ENCODE measurements around the gene PHLDB3. TPM values are rescaled to one million over a fixed set of nuclear protein-coding genes. Genes with fewer than 3 reads are reported as not detected.

PHLDB3 gene
- total RNA-seq, 4 donors from 2014 or later, result 2.0 to 8.7 (median 3.9) TPM

DNA sequence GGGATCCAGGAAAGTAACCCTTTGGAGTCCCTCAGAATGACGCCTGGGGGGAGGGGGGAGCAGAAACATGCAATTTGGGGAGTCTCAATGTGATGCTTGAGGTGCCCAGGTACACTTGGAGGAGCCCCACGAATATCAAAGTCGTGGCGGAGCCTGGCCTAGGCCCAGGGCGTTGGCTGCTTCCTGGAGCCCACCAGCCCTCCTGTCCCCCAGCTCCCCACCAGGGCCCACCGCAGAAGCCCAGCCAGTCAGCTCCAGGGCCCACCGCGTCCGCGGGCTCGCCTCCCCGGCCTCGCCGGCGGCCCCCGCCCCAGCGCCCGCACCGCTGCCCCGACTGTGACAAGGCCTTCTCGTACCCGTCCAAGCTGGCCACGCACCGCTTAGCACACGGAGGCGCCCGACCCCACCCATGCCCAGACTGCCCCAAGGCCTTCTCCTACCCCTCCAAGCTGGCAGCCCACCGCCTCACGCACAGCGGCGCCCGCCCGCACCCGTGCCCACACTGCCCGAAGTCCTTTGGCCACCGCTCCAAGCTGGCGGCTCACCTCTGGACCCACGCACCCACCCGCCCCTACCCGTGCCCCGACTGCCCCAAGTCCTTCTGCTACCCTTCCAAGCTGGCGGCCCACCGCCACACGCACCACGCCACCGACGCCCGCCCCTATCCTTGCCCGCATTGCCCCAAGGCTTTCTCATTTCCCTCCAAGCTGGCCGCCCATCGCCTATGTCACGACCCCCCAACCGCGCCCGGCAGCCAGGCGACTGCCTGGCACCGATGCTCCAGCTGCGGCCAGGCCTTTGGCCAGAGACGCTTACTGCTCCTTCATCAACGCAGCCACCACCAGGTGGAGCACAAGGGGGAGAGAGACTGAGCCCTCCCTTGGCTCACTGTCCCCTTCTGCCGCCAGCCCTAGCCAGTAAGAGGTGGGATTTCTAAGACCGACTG is 30.5 kb upstream of the PHLDB3 start:
- ATAC-seq (ENCODE audit: low FRiP score) (peak; percentile 10), DNase-seq (ENCODE audit: low spot score) (peak; percentile 57)
- TF ChIP-seq, protein P1, sequence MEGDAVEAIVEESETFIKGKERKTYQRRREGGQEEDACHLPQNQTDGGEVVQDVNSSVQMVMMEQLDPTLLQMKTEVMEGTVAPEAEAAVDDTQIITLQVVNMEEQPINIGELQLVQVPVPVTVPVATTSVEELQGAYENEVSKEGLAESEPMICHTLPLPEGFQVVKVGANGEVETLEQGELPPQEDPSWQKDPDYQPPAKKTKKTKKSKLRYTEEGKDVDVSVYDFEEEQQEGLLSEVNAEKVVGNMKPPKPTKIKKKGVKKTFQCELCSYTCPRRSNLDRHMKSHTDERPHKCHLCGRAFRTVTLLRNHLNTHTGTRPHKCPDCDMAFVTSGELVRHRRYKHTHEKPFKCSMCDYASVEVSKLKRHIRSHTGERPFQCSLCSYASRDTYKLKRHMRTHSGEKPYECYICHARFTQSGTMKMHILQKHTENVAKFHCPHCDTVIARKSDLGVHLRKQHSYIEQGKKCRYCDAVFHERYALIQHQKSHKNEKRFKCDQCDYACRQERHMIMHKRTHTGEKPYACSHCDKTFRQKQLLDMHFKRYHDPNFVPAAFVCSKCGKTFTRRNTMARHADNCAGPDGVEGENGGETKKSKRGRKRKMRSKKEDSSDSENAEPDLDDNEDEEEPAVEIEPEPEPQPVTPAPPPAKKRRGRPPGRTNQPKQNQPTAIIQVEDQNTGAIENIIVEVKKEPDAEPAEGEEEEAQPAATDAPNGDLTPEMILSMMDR (IDR thresholded peaks at IDR 0.05), result peak in 1 of 3 donors; percentile 4

DNA sequence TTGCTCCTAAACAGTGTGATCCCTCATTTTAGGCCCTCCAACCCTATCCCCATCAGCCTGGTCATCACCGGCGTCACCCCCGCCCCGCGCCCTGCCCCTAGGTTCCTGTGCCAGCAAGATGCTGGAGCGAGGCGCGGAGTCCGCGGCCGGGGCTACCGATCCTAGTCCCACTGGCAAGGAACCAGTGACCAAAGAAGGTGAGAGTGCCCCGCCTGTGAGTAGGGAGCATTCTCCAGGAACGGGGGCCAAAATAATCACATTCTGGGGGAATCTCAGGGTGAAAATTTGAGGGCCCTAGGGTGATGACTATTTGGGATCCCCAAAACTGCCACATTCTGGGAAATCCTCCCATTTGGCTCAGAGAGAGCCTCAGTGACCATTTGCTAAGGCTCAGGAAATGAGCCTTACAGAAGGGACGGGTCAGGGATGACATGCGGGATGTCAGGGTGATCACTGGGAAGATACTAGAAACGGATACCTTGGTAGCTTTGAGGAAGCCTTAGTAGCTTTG is 29.8 kb upstream of the PHLDB3 start:
- no peak for ATAC-seq (ENCODE audit: low FRiP score)
- TF ChIP-seq, protein P1 (IDR thresholded peaks at IDR 0.05), result no peak
- no peak for DNase-seq (ENCODE audit: low spot score)

DNA sequence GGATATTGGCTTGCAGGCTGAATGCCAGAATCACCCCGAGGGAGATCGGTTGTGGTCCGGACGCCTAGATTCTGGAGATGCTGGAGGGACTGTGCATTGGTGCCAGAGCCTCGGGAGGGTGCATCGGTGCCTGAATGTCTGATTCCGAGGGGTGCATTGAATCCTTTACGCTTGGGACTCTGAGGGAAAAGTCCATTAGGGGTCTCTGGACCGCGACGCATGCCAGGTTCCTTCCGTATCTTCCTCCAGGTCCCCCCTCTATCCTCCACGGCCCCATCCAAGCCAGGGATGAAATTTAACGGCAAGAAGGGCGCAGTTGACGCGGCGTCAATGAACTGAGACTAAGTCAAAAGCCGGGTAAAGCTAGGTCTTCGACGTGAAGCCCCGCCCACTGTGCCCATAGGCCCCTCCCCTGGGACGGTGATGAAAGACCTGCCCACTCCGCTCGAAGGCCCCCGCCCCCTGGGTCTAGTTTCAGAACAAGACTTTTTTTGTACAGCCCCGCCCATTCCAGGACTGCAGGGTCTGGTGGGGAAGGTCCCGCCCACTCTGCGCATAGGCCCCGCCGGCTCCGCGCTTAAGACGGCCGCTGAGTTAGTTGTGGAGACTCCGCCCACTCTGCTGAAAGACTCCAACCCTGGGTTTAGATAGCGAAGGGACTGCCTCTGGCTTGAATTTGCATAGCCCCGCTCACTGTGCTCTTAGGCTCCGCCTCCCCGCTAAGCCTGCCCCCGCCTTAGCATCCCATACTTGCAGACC is 29.2 kb upstream of the PHLDB3 start:
- peak; percentile 98 for DNase-seq (ENCODE audit: low spot score)
- TF ChIP-seq, protein P1 (IDR thresholded peaks at IDR 0.05), result no peak
- peak; percentile 92 for ATAC-seq (ENCODE audit: low FRiP score)

- ATAC-seq (ENCODE audit: low FRiP score), result peak; percentile 50
- TF ChIP-seq, protein P1 (IDR thresholded peaks at IDR 0.05), result no peak
- DNase-seq (ENCODE audit: low spot score), result peak; percentile 38
These were observed 28.5 kb upstream of the PHLDB3 start, which contains the start of gene ZNF575 for GRCh38 chr19:43532962-43533545. Gene ZNF575 (plus strand): TSS chr19:43533188. CDS start chr19:43534423, 1,235 bp downstream.

DNA sequence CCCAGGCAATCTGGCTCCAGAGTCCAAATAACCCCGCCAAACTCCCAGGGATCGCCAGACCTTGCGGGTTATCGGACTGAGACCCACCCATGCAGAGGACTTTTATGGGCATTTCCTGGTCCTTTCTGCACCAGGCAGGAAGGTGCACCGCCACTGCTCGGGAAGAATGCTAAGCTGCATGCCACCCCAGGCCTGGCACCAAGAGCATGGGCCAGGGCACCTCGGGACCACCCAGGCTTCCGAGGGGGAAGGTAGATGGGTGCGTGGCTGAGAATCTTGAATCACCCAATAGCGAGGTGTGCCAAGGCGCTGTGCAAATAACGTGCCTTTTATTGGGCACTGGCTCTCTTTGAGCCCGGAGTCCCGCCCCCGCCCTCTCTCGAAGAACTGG is 28.0 kb upstream of the PHLDB3 start:
- TF ChIP-seq, protein P1 (IDR thresholded peaks at IDR 0.05), result no peak
- ATAC-seq (ENCODE audit: low FRiP score), result no peak
- DNase-seq (ENCODE audit: low spot score), result no peak

GRCh38 chr19:43527860-43528622 is 23.5 kb upstream of the PHLDB3 start:
- ATAC-seq (ENCODE audit: low FRiP score) (peak; percentile 26), DNase-seq (ENCODE audit: low spot score) (peak; percentile 35)
- TF ChIP-seq, protein P1 (IDR thresholded peaks at IDR 0.05), result no peak
